ENCODE measurements around the gene AIMP1.
"Not testable (repeated sequence)": the region's sequence is repeated elsewhere in the genome, so short reads cannot be mapped to it uniquely, and the experiment has no call there.

AIMP1 gene

GRCh38 chr4:106312377-106312776, 4.0 kb upstream of the AIMP1 start:
- no peak for DNase-seq (ENCODE audit: extremely low read depth in 1 of 2, low read depth in 1 of 2)

- DNase-seq (ENCODE audit: extremely low read depth in 1 of 2, low read depth in 1 of 2): no peak
Observed at GRCh38 chr4:106312997-106313522, 3.3 kb upstream of the AIMP1 start.

- DNase-seq (ENCODE audit: extremely low read depth in 1 of 2, low read depth in 1 of 2): no peak
Observed at GRCh38 chr4:106314960-106315359, 1.4 kb upstream of the AIMP1 start.

- DNase-seq (ENCODE audit: extremely low read depth in 1 of 2, low read depth in 1 of 2): peak in 1 of 2 donors; percentile 21
Observed at GRCh38 chr4:106315476-106315967, 828 bp upstream of the AIMP1 start.

- no peak for DNase-seq (ENCODE audit: extremely low read depth in 1 of 2, low read depth in 1 of 2)
Observed at GRCh38 chr4:106316773-106317409, 541 bp downstream of the AIMP1 start.

- no peak for DNase-seq (ENCODE audit: extremely low read depth in 1 of 2, low read depth in 1 of 2)
Observed at GRCh38 chr4:106317815-106318214, 1.5 kb downstream of the AIMP1 start.

- DNase-seq (ENCODE audit: extremely low read depth in 1 of 2, low read depth in 1 of 2): no peak
Observed at GRCh38 chr4:106318511-106318910, 2.2 kb downstream of the AIMP1 start.

GRCh38 chr4:106320235-106320634, 3.9 kb downstream of the AIMP1 start:
- no peak for DNase-seq (ENCODE audit: extremely low read depth in 1 of 2, low read depth in 1 of 2)

GRCh38 chr4:106321168-106321567, 4.8 kb downstream of the AIMP1 start:
- DNase-seq (ENCODE audit: extremely low read depth in 1 of 2, low read depth in 1 of 2): not testable (repeated sequence)

GRCh38 chr4:106321814-106322213, 5.5 kb downstream of the AIMP1 start:
- not testable (repeated sequence) for DNase-seq (ENCODE audit: extremely low read depth in 1 of 2, low read depth in 1 of 2)

GRCh38 chr4:106323119-106323518, 6.8 kb downstream of the AIMP1 start:
- no peak for DNase-seq (ENCODE audit: extremely low read depth in 1 of 2, low read depth in 1 of 2)

GRCh38 chr4:106325800-106326199, 9.4 kb downstream of the AIMP1 start:
- no peak for DNase-seq (ENCODE audit: extremely low read depth in 1 of 2, low read depth in 1 of 2)

GRCh38 chr4:106329041-106329618, 12.8 kb downstream of the AIMP1 start:
- no peak for DNase-seq (ENCODE audit: extremely low read depth in 1 of 2, low read depth in 1 of 2)

GRCh38 chr4:106333186-106333585, 16.8 kb downstream of the AIMP1 start:
- DNase-seq (ENCODE audit: extremely low read depth in 1 of 2, low read depth in 1 of 2): no peak

- no peak for DNase-seq (ENCODE audit: extremely low read depth in 1 of 2, low read depth in 1 of 2)
Observed at GRCh38 chr4:106334741-106335470, 18.6 kb downstream of the AIMP1 start.

GRCh38 chr4:106336618-106337017, 20.3 kb downstream of the AIMP1 start:
- DNase-seq (ENCODE audit: extremely low read depth in 1 of 2, low read depth in 1 of 2): no peak

GRCh38 chr4:106337916-106338315, 21.6 kb downstream of the AIMP1 start:
- no peak for DNase-seq (ENCODE audit: extremely low read depth in 1 of 2, low read depth in 1 of 2)

- no peak for DNase-seq (ENCODE audit: extremely low read depth in 1 of 2, low read depth in 1 of 2)
Observed at GRCh38 chr4:106338671-106339070, 22.3 kb downstream of the AIMP1 start.

GRCh38 chr4:106339431-106339830, 23.1 kb downstream of the AIMP1 start:
- DNase-seq (ENCODE audit: extremely low read depth in 1 of 2, low read depth in 1 of 2): no peak

- no peak for DNase-seq (ENCODE audit: extremely low read depth in 1 of 2, low read depth in 1 of 2)
Observed at GRCh38 chr4:106340774-106341173, 24.4 kb downstream of the AIMP1 start.

- DNase-seq (ENCODE audit: extremely low read depth in 1 of 2, low read depth in 1 of 2): no peak
Observed at GRCh38 chr4:106343865-106344646, 27.7 kb downstream of the AIMP1 start.

Data from stimulated activated CD8-positive, alpha-beta memory T cell treated with anti-CD3 and anti-CD28 coated beads, Interleukin-7, amount 100 ng/mL, for 48 hours (primary cell).